Measurements from ENCODE around the gene PSME3IP1. TPM values are rescaled to one million over a fixed set of nuclear protein-coding genes. Genes with fewer than 3 reads are reported as not detected.

The PSME3IP1 gene
- total and polyA plus RNA-seq, 2 experiments from 2014 or later, result 78.0 to 105 TPM

- H3K27ac Mint-ChIP-seq, result no peak overlapping the region; the same call in 1 of the 2 replicates
- Histone ChIP-seq H3K36me3 (ENCODE audit: insufficient read depth) (peaks cover 17% of the 10 kb centered on the region), H3K4me1 (ENCODE audit: insufficient read depth) (peaks cover 11% of the 10 kb centered on the region), H3K9me2 (ENCODE audit: insufficient read depth) (no peaks in the 10 kb centered on the region), H2AFZ (no peak overlapping the region), H4K20me1 (replicated peaks; ENCODE audit: insufficient read depth) (no peaks in the 10 kb centered on the region), H3F3A (replicated peaks; ENCODE audit: low read depth) (no peaks in the 10 kb centered on the region), H3K27ac (ENCODE audit: low read depth) (no peak overlapping the region), H3K79me2 (replicated peaks; ENCODE audit: insufficient read depth) (no peaks in the 10 kb centered on the region), H3K27me3 (ENCODE audit: insufficient read depth) (no peaks in the 10 kb centered on the region), H3K4me2 (no peak overlapping the region), H3K4me3 (no peak overlapping the region)
- TF ChIP-seq POLR2AphosphoS5 (IDR thresholded peaks at IDR 0.05; ENCODE audit: low read depth) (no peak), JUNB (IDR thresholded peaks at IDR 0.05; ENCODE audit: unreplicated experiment) (no peak), CTCF (conservative IDR thresholded peaks at IDR 0.05; ENCODE audit: low read depth in 2 of 2) (no peak), EZH2 (IDR thresholded peaks at IDR 0.05; ENCODE audit: low read depth, unreplicated experiment) (no peak), ZNF114 (CRISPR knock-in tag; IDR thresholded peaks at IDR 0.05) (no peak), REST (IDR thresholded peaks at IDR 0.05; ENCODE audit: unreplicated experiment) (no peak), ETS1 (IDR thresholded peaks at IDR 0.05) (no peak), CREB1 (CRISPR knock-in tag; IDR thresholded peaks at IDR 0.05; ENCODE audit: low read depth) (no peak), ZNF331 (CRISPR knock-in tag; IDR thresholded peaks at IDR 0.05; ENCODE audit: low read depth) (no peak), ZNF462 (CRISPR knock-in tag; IDR thresholded peaks at IDR 0.05) (no peak), NANOG (IDR thresholded peaks at IDR 0.05; ENCODE audit: borderline replicate concordance) (no peak), STAT1 (IDR thresholded peaks at IDR 0.05; ENCODE audit: unreplicated experiment) (no peak), EZH2phosphoT487 (IDR thresholded peaks at IDR 0.05; ENCODE audit: unreplicated experiment) (no peak)
- peaks cover 78% of the 10 kb centered on the region for H3K36me3 Mint-ChIP-seq (ENCODE audit: low read depth)
- H3K27me3 Mint-ChIP-seq (ENCODE audit: insufficient read depth, low read depth, poor library complexity), result no peaks in the 10 kb centered on the region
- peaks cover 25% of the 10 kb centered on the region for H3K4me1 Mint-ChIP-seq
- DNase-seq (ENCODE audit: low spot score) (no peak), ATAC-seq (no peak)
- H3K4me3 Mint-ChIP-seq, result no peak overlapping the region
- H3K9me3 Mint-ChIP-seq, result no peaks in the 10 kb centered on the region
Observed at GRCh38 chr16:57157533-57157932, 28.3 kb downstream of the PSME3IP1 start.

Measured in GM23338 (cell line).